Measurements from ENCODE around the gene ETV4. TPM values are rescaled to one million over a fixed set of nuclear protein-coding genes. Genes with fewer than 3 reads are reported as not detected.
A peak's percentile ranks its signal among the peaks of the same experiment; 100 is the strongest.

Gene ETV4
- 10 to 100 TPM; 25.4 to 57.6 (median 45.2) TPM for polyA plus RNA-seq (ENCODE audit: insufficient read length in 4 of 4)

GRCh38 chr17:43546319-43547188 is at the start of gene ETV4:
Gene ETV4 (minus strand): TSS chr17:43546340. CDS start chr17:43545617, 723 bp downstream.
- DNase-seq (ENCODE audit: low read depth in 4 of 4, low spot score in 2 of 4), result peak in 3 of 4 donors; percentile 74 to 86 (median 83)

- no peak for DNase-seq (ENCODE audit: low read depth in 4 of 4, low spot score in 2 of 4)
Observed at GRCh38 chr17:43595466-43595865, 49.3 kb upstream of the ETV4 start.

GRCh38 chr17:43591779-43592562 is 45.8 kb upstream of the ETV4 start:
- no peak for DNase-seq (ENCODE audit: low read depth in 4 of 4, low spot score in 2 of 4)

- no peak for DNase-seq (ENCODE audit: low read depth in 4 of 4, low spot score in 2 of 4)
Observed at GRCh38 chr17:43591001-43591400, 44.9 kb upstream of the ETV4 start.

GRCh38 chr17:43588664-43589435 is 42.7 kb upstream of the ETV4 start:
- no peak for DNase-seq (ENCODE audit: low read depth in 4 of 4, low spot score in 2 of 4)

- no peak for DNase-seq (ENCODE audit: low read depth in 4 of 4, low spot score in 2 of 4)
Observed at GRCh38 chr17:43588121-43588520, 42.0 kb upstream of the ETV4 start.

- DNase-seq (ENCODE audit: low read depth in 4 of 4, low spot score in 2 of 4), result no peak
Observed at GRCh38 chr17:43587647-43588046, 41.5 kb upstream of the ETV4 start.

- DNase-seq (ENCODE audit: low read depth in 4 of 4, low spot score in 2 of 4), result no peak
Observed at GRCh38 chr17:43584666-43585102, 38.5 kb upstream of the ETV4 start.

GRCh38 chr17:43583332-43583731 is 37.2 kb upstream of the ETV4 start:
- DNase-seq (ENCODE audit: low read depth in 4 of 4, low spot score in 2 of 4), result no peak

- DNase-seq (ENCODE audit: low read depth in 4 of 4, low spot score in 2 of 4), result no peak
Observed at GRCh38 chr17:43581613-43582012, 35.5 kb upstream of the ETV4 start.

GRCh38 chr17:43581130-43581529 is 35.0 kb upstream of the ETV4 start:
- DNase-seq (ENCODE audit: low read depth in 4 of 4, low spot score in 2 of 4), result no peak

- no peak for DNase-seq (ENCODE audit: low read depth in 4 of 4, low spot score in 2 of 4)
Observed at GRCh38 chr17:43579566-43580140, 33.5 kb upstream of the ETV4 start.

- DNase-seq (ENCODE audit: low read depth in 4 of 4, low spot score in 2 of 4), result no peak
Observed at GRCh38 chr17:43578699-43579565, 32.8 kb upstream of the ETV4 start.

GRCh38 chr17:43578404-43578698 is 32.2 kb upstream of the ETV4 start:
- DNase-seq (ENCODE audit: low read depth in 4 of 4, low spot score in 2 of 4), result no peak

GRCh38 chr17:43577664-43578403 is 31.7 kb upstream of the ETV4 start:
- DNase-seq (ENCODE audit: low read depth in 4 of 4, low spot score in 2 of 4), result no peak

- DNase-seq (ENCODE audit: low read depth in 4 of 4, low spot score in 2 of 4), result peak in 1 of 4 donors; percentile 85
Observed at GRCh38 chr17:43576563-43577229, 30.6 kb upstream of the ETV4 start.

GRCh38 chr17:43574896-43575525 is 28.9 kb upstream of the ETV4 start:
- no peak for DNase-seq (ENCODE audit: low read depth in 4 of 4, low spot score in 2 of 4)

GRCh38 chr17:43574348-43574747 is 28.2 kb upstream of the ETV4 start:
- DNase-seq (ENCODE audit: low read depth in 4 of 4, low spot score in 2 of 4), result no peak

Data from left renal cortex interstitium (tissue), 4 donors.